Esophagus muscularis mucosa (tissue), 4 donors: ENCODE measurements around the gene TMEM175. TPM values are rescaled to one million over a fixed set of nuclear protein-coding genes. Genes with fewer than 3 reads are reported as not detected.

Source experiments
- DNase-seq: peaks from one replicate; pipeline ENCODE4 v3.0.0-alpha.2; 2017; ENCODE audit errors: extremely low spot score
- H3K27ac ChIP-seq, 4 donors: fragments of 200-600 bp; sonication (generic); replicated peaks in 1 of 4; 1 replicate in 3 of 4; 2 replicates in 1 of 4; pipeline ENCODE4 v1.5.1; 2016 to 2019; ENCODE audit warnings: mild to moderate bottlenecking in 1 of 4
- H3K27me3 ChIP-seq, 4 donors: fragments of 200-600 bp; sonication (generic); one replicate each; pipeline versions ENCODE4 v1.5.1 to v1.6.0; 2016 to 2019
- H3K36me3 ChIP-seq, 4 donors: fragments of 200-600 bp; sonication (generic); one replicate each; pipeline ENCODE4 v1.5.1; 2016 to 2019
- H3K4me1 ChIP-seq, 4 donors: fragments of 200-600 bp; sonication (generic); one replicate each; pipeline ENCODE4 v1.5.1; 2016 to 2019
- H3K4me3 ChIP-seq, 4 donors: fragments of 200-600 bp; sonication (generic); 1 replicate in 2 of 4; 2 replicates in 2 of 4; pipeline ENCODE4 v1.5.1; 2016 to 2019; ENCODE audit warnings: mild to moderate bottlenecking in 4 of 4, moderate library complexity in 1 of 4
- H3K9me3 ChIP-seq, 4 donors: fragments of 200-600 bp; sonication (generic); 1 replicate in 3 of 4; 2 replicates in 1 of 4; pipeline ENCODE4 v1.5.1; 2016 to 2019
- CTCF ChIP-seq, 3 experiments: fragments of 200-600 bp in 2 of 3; fragments of 450-650 bp in 1 of 3; sonication (generic) in 2 of 3; IDR thresholded peaks; one replicate each; pipeline ENCODE4 v1.5.1; 2017 to 2019; ENCODE audit warnings: antibody characterized with exemption in 3 of 3, mild to moderate bottlenecking in 2 of 3, moderate library complexity in 1 of 3
- EP300 ChIP-seq: sonication (generic); formaldehyde crosslinking; IDR thresholded peaks from one replicate; pipeline ENCODE4 v1.6.1; 2017; ENCODE audit warnings: antibody characterized with exemption
- POLR2A ChIP-seq: fragments of 450-650 bp; IDR thresholded peaks from one replicate; pipeline ENCODE4 v1.6.1; 2017; ENCODE audit warnings: antibody characterized with exemption, moderate library complexity, mild to moderate bottlenecking, low read depth
- POLR2AphosphoS5 ChIP-seq, 2 donors: sonication (generic); formaldehyde crosslinking; IDR thresholded peaks; one replicate each; pipeline ENCODE4 v1.6.1; 2017; ENCODE audit warnings: antibody characterized with exemption in 2 of 2
- WGBS: methylation state at CpG from one replicate; pipeline ENCODE4 v1.1.5; 2018; 5-methylcytosine and 5-hydroxymethylcytosine counted together
- intact Hi-C: fragments of 100-400 bp; cut with DNase I; formaldehyde crosslinking; loops from one replicate; pipeline ENCODE4 v1.15.1; 2023
- total RNA-seq, 4 donors: library from RNA; depleted of rRNA; stranded (reverse); fragments of >200 nt; gene quantifications; one replicate each; pipeline versions ENCODE4 v1.1.0 to v1.2.1, GENCODE V29; 2016

The TMEM175 gene
- total RNA-seq, 4 donors from 2014 or later: 17.6 to 39.5 (median 20.0) TPM

- H3K9me3 ChIP-seq: no peaks in the 10 kb centered on the region
- peaks cover 54 to 100% (median 93%) of the 10 kb centered on the region in 4 donors for H3K36me3 ChIP-seq
- DNase-seq: no peak
- H3K4me3 ChIP-seq: no peak overlapping the region
- WGBS: 91% methylated on average over 24 of the region's 24 CpGs
- no peaks in the 10 kb centered on the region for H3K27me3 ChIP-seq
- H3K27ac ChIP-seq: no peak overlapping the region
- no peaks in the 10 kb centered on the region for H3K4me1 ChIP-seq
- no peak for TF ChIP-seq POLR2AphosphoS5 (IDR thresholded peaks at IDR 0.05)
- no peak for TF ChIP-seq EP300
- no peak for TF ChIP-seq POLR2A
- no peak for TF ChIP-seq CTCF (IDR thresholded peaks at IDR 0.05)
- intact Hi-C loops: no loop called here
These were observed 47.4 kb upstream of the TMEM175 start for GRCh38 chr4:884896-885295.

GRCh38 chr4:885353-885752 lies 46.9 kb upstream of the TMEM175 start:
- Histone ChIP-seq H3K36me3 (peaks cover 53 to 100% (median 93%) of the 10 kb centered on the region in 4 donors), H3K27me3 (no peaks in the 10 kb centered on the region), H3K4me1 (no peaks in the 10 kb centered on the region), H3K27ac (no peak overlapping the region), H3K9me3 (no peaks in the 10 kb centered on the region), H3K4me3 (no peak overlapping the region)
- WGBS: 76% methylated on average over 6 of the region's 10 CpGs
- DNase-seq: no peak
- intact Hi-C loops: no loop called here
- TF ChIP-seq POLR2A (no peak), POLR2AphosphoS5 (IDR thresholded peaks at IDR 0.05) (no peak), CTCF (IDR thresholded peaks at IDR 0.05) (no peak), EP300 (no peak)

GRCh38 chr4:886244-886643 lies 46.0 kb upstream of the TMEM175 start:
- DNase-seq: no peak
- H3K4me3 ChIP-seq: no peak overlapping the region
- H3K9me3 ChIP-seq: no peaks in the 10 kb centered on the region
- H3K27ac ChIP-seq: no peak overlapping the region
- peaks cover 57 to 98% (median 91%) of the 10 kb centered on the region in 4 donors for H3K36me3 ChIP-seq
- intact Hi-C loops: no loop called here
- WGBS: 79% methylated on average over 8 of the region's 9 CpGs
- no peak for TF ChIP-seq POLR2AphosphoS5 (IDR thresholded peaks at IDR 0.05)
- no peak for TF ChIP-seq CTCF (IDR thresholded peaks at IDR 0.05)
- TF ChIP-seq EP300: no peak
- no peak for TF ChIP-seq POLR2A
- no peaks in the 10 kb centered on the region for H3K27me3 ChIP-seq
- no peaks in the 10 kb centered on the region for H3K4me1 ChIP-seq

GRCh38 chr4:887034-887763 lies 45.1 kb upstream of the TMEM175 start:
- no peaks in the 10 kb centered on the region for H3K9me3 ChIP-seq
- H3K4me3 ChIP-seq: no peak overlapping the region
- no peak for DNase-seq
- TF ChIP-seq POLR2AphosphoS5 (IDR thresholded peaks at IDR 0.05) (no peak), CTCF (IDR thresholded peaks at IDR 0.05) (no peak), EP300 (no peak), POLR2A (no peak)
- H3K27me3 ChIP-seq: no peaks in the 10 kb centered on the region
- no peak overlapping the region for H3K27ac ChIP-seq
- H3K4me1 ChIP-seq: no peaks in the 10 kb centered on the region
- H3K36me3 ChIP-seq: peaks cover 60 to 95% (median 89%) of the 10 kb centered on the region in 4 donors
- intact Hi-C loops: no loop called here
- 98% methylated on average over 63 of the region's 63 CpGs for WGBS

- no peak for DNase-seq
- Histone ChIP-seq H3K36me3 (peaks cover 62 to 95% (median 89%) of the 10 kb centered on the region in 4 donors), H3K27me3 (no peaks in the 10 kb centered on the region), H3K27ac (no peak overlapping the region), H3K4me1 (no peaks in the 10 kb centered on the region), H3K9me3 (no peaks in the 10 kb centered on the region), H3K4me3 (no peak overlapping the region)
- 92% methylated on average over 17 of the region's 23 CpGs for WGBS
- intact Hi-C loops: no loop called here
- TF ChIP-seq POLR2AphosphoS5 (IDR thresholded peaks at IDR 0.05) (no peak), CTCF (IDR thresholded peaks at IDR 0.05) (no peak), EP300 (no peak), POLR2A (no peak)
These were observed 44.2 kb upstream of the TMEM175 start for GRCh38 chr4:888029-888428.
